NCI-H82 treated with DMSO at 0.1 percent for 48 hours (cell line): ENCODE results near the gene TBC1D9.
"Not testable (repeated sequence)": the region's sequence is repeated elsewhere in the genome, so short reads cannot be mapped to it uniquely, and the experiment has no call there.

ENCODE experiments used
- DNase-seq: peaks from one replicate; lab custom pipeline; 2025; ENCODE audit not compliant: unreplicated experiment; lab: John Stamatoyannopoulos, UW

TBC1D9 gene

GRCh38 chr4:140754918-140755773, 1.0 kb downstream of the TBC1D9 start:
- DNase-seq = no peak

GRCh38 chr4:140753329-140753728, 2.9 kb downstream of the TBC1D9 start:
- DNase-seq = no peak

- no peak for DNase-seq
These were observed 3.7 kb downstream of the TBC1D9 start for GRCh38 chr4:140752291-140753068.

GRCh38 chr4:140750470-140750869, 5.7 kb downstream of the TBC1D9 start:
- no peak for DNase-seq

GRCh38 chr4:140748171-140748570, 8.0 kb downstream of the TBC1D9 start:
- no peak for DNase-seq

- not testable (repeated sequence) for DNase-seq
These were observed 9.6 kb downstream of the TBC1D9 start for GRCh38 chr4:140746546-140746945.

- DNase-seq = no peak
These were observed 11.8 kb downstream of the TBC1D9 start for GRCh38 chr4:140744421-140744820.

- DNase-seq = no peak
These were observed 12.8 kb downstream of the TBC1D9 start for GRCh38 chr4:140743194-140743931.

- no peak for DNase-seq
These were observed 13.4 kb downstream of the TBC1D9 start for GRCh38 chr4:140742838-140743193.

- DNase-seq = no peak
These were observed 15.1 kb downstream of the TBC1D9 start for GRCh38 chr4:140740906-140741670.

- no peak for DNase-seq
These were observed 15.8 kb downstream of the TBC1D9 start for GRCh38 chr4:140740422-140740821.

- no peak for DNase-seq
These were observed 16.2 kb downstream of the TBC1D9 start for GRCh38 chr4:140739971-140740370.

- no peak for DNase-seq
These were observed 18.0 kb downstream of the TBC1D9 start for GRCh38 chr4:140738139-140738538.

GRCh38 chr4:140736669-140737343, 19.4 kb downstream of the TBC1D9 start:
- no peak for DNase-seq

- DNase-seq = no peak
These were observed 20.3 kb downstream of the TBC1D9 start for GRCh38 chr4:140735779-140736391.

- no peak for DNase-seq
These were observed 20.9 kb downstream of the TBC1D9 start for GRCh38 chr4:140735317-140735716.

GRCh38 chr4:140732780-140733179, 23.4 kb downstream of the TBC1D9 start:
- no peak for DNase-seq

- no peak for DNase-seq
These were observed 26.7 kb downstream of the TBC1D9 start for GRCh38 chr4:140729344-140730049.
